GM21423 (cell line): ENCODE measurements around the gene SHANK1.

Experiments used
- ATAC-seq: cut with Tn5 transposase; IDR thresholded peaks from one replicate; pipeline ENCODE4 v1.9.1; 2021; ENCODE audit warnings: mild to moderate bottlenecking, moderate library complexity; ENCODE audit not compliant: unreplicated experiment

SHANK1 gene

GRCh38 chr19:50662651-50663481 is 56.7 kb downstream of the SHANK1 start:
- no peak for ATAC-seq

- no peak for ATAC-seq
Observed at GRCh38 chr19:50661766-50662650, 57.6 kb downstream of the SHANK1 start.

- ATAC-seq: no peak
Observed at GRCh38 chr19:50661023-50661422, 58.6 kb downstream of the SHANK1 start.

GRCh38 chr19:50660088-50660366 is 59.6 kb downstream of the SHANK1 start:
- no peak for ATAC-seq

DNA sequence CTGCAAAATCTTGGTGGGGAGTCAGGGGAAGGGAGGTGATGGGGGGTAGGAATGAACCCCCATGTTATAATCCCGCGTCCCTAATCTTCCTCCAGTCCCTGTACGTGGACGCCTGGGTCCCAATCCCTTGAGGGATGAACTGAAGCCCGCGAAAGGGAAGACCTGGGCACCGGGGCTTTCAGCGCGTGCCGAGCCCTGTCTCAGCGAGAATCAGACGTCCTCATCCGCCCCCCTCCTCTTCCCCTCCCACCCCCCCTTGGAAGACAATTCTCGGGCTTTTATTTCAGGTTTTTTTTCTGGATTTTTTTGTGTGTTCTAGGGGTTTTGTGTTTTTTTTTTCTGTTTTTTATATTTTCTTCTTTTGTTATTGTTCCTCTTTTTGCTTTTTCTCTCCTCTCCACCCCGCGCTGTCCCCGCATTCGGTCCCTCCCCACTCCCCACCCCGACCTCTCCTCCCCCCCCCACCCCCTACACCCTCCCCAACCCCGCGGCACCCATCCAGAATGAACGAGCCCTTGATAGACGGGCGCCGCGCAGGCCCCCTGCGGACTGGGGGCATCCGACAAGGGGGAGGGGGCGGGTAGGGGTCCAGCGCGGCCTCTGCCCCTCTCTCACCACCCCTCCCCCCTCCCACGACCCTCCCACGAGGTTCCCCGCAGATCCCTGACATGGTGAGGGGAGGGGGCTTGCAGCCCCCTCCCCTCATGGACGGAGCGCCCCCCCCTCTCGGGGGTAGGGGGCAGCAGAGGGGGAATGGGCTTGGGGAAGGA is 60.1 kb downstream of the SHANK1 start:
- no peak for ATAC-seq

DNA sequence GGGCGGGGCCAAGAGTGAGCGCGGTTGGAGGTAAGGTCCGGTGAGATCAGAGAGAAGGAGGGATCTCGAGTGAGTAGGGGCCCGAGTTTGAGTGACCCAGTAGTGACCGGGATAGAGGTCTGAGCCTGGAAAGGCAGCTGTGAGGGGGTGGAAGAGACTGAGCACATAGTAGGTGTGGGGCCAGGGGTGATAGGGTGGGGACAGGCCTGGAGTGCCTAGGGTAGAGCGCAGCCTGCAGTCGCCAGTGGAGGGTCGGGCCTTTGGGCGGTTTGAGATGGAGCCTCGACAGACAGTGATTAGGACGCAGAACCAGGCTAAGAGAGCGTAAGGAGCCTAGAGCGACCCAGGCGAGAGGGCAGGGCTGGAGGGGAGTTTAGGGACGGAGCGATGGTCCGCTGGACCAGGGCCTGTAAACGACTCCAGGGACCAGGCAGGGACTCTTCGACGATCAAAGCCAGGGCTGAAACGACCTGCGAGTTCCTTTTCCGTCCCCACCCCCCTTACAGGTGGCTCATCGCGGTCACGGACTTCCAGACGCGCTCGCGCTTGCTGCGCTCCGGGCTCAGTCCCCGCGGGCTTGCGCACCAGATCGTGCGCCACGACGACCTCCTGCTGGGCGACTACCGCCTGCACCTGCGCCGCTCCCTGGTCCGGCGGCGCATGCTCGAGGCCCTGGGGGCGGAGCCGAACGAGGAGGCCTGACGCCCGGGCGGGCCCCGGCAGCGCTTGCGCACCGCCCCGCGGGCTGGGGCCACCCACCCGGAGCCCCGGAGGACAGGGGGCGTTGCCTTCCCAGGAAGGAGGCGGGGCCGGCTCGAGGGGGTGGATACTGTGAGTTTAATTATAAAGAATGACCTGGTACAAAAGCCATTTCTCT is 60.9 kb downstream of the SHANK1 start:
- ATAC-seq: no peak

DNA sequence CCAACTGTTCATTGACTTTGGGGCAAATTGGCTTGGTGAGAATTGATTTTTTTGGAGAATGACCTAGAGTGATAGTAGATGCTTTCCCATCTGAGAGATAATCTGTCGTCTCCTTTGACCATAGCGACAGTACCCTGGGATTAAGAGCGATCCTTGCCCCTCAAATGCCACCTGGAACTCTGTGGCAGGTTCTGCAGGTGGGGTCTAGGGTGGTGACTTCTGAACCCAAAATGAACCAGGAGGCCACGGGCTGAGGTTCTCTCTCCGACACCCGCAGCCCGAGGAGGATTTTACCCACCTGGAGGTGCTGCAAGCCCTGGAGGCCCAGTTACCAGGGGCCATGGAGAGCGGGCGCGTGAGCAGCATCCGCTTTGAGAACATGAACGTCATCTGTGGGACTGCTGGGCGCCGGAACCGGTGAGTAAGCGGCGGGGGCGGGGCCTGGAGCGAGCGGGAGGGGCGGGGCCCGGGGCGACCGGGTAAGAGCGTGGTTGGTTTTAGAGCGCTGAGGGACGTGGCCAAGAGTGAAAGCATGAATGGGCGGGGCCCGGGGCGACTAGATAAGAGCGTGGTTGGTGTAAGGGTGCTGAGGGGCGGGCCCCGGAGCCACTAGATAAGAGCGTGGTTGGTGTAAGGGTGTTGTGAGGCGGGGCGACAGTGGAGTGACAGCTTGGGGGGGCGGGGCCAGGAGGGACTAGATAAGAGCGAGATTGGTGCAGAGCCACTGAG is 61.7 kb downstream of the SHANK1 start:
- no peak for ATAC-seq

DNA sequence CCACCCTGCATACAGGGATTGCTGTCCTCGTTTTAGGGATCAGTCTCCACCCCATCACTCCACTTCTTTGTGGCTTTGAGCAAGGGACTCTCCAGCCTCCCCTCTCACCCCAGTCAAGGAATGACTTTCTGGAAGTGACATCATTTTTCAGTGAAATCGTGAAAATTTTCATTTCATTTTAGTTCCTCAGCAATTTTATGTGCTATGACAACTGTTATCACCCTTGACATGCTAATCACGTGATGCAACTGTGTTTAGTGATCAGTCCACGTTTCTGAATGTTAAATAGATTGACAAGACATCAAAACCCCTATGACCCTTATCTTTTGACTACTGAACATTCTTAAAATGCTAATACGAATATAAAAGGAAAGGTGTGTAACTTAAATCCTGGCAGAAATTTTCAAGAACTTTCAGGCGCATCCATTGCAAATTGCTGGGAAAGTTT is 62.4 kb downstream of the SHANK1 start:
- no peak for ATAC-seq

DNA sequence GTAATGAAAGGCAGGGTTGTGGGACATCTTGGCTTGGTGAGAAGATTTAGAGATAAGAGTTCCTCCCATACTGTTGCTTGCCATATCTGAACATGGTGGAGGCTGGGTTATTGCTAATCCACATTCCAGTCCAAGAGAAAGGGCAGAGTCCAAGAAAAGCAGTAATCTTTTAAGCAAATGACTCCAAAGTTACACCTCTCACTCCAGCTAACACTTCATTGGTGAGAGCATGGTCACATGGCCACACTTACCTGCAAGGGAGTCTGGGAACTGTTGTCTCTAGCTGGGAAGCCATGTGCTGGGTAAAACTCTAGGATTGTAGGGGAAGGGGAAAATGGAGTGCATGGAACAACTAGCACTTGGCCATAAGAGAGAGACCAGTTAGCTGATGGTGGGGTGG is 64.7 kb downstream of the SHANK1 start:
- ATAC-seq: no peak

DNA sequence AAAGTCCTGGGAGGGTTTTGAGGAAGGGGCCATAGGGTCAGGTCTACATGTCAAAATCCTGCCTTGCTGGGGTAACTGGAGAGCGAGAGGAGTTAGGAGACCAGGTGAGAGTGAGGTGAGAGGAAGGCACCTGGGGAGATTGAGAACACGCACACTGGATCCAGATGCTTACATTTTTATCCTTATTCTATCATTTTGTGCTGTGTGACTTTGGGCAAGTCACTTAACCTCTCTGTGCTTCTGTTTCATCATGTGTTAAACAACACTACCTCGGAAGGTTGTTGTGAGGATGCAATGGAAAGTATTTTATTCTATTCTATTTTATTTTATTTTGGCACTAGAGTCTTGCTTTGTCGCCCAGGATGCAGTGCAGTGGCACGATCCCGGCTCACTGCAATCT is 66.9 kb downstream of the SHANK1 start:
- no peak for ATAC-seq

DNA sequence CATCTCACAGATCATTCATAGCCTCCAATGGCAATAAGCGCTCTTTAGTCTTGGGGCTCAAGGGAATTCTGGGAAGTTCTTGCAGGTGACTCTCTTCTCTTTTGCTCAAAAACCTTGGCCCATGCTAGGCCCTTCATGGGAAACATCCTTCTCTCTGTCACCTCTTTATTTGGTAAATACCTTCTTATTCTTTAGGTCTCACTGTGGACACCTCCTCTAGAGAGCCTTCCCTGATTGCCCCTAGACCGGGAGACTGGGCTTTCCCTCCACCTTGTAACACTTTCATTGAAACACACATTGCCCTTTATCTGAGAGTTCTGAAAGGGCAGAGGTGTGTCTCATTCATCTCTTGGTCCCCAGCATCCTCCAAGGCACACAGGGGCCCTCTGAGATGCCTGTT is 68.4 kb downstream of the SHANK1 start:
- ATAC-seq: no peak

GRCh38 chr19:50649433-50650391 is 69.9 kb downstream of the SHANK1 start, which contains the start of gene C19orf81:
Gene C19orf81, plus strand, starts transcription at chr19:50649445. Its CDS starts 0 bp downstream, at chr19:50649445.
- no peak for ATAC-seq

DNA sequence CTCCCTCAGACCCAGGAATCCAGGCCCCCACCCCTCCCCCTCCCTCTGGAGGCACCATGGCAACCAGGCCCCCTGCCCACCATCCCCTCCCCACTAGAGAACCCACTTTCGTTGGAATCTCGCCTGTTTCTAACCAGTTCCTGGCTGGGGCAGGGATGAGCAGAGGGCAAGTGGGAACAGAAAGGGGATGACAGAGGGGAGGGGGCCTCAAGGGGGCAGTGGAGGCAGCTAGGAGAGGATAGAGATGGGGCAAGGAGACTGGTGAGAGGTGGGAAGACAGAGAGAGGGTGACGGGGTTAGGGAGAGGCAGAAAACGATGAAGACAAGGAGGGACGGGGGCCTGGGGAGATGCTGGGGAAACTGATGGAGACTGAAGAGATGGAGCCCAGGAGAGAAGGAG is 70.9 kb downstream of the SHANK1 start:
- ATAC-seq: no peak

GRCh38 chr19:50647879-50648615 is 71.6 kb downstream of the SHANK1 start:
- ATAC-seq: no peak

DNA sequence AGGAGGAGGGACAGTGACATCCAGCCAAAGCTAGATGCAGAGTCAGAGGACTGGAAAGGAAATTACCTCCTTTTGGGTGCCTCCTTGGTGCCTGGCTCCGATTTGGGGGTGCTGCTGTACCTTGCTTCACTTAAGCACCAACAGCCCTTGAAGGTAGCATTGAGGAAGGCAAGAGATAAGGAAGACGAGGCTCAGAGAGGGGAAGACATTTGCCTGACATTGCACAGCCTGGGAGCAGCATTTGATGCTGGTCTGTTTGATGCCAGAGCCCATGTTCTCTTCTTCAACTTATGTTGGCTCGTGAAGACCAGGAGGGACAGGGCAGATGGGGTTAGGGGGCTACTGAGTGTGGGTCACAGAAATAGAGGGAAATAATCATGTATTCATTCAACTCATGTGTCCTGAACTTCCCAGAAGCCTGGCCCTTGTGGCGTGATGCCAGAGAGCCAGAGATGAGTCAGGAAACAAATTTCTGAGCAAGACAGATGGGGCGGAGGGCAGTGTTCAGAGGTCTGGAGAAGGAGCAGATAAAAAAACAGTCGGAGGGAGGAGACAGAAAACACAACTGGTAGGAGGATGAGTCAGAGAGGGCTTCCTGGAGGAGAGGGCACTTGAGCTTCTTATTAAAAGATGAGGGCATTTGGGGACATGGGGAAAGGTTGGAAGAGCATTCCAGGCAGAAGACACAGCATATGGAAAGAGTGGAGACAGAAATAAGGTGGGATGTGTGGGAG is 73.4 kb downstream of the SHANK1 start:
- ATAC-seq: no peak

DNA sequence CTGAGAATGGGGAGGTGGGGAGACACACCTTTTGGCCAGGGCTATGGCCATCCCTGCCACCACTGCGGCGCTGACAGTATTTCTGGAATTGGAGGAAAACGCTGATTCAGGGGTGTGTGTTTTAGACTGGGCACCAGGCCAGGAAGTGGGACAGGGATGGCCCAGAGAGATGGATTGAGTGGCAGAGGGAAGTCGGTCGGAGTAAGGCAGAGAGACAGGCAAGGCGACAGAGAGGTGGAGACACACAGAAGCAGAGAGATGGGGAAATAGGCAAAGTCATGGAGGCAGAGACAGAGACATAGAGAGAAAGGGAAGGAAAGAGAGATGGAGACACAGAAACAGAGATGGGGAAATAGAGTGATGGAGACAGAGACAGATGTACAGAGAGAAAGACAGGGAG is 74.5 kb downstream of the SHANK1 start:
- no peak for ATAC-seq

DNA sequence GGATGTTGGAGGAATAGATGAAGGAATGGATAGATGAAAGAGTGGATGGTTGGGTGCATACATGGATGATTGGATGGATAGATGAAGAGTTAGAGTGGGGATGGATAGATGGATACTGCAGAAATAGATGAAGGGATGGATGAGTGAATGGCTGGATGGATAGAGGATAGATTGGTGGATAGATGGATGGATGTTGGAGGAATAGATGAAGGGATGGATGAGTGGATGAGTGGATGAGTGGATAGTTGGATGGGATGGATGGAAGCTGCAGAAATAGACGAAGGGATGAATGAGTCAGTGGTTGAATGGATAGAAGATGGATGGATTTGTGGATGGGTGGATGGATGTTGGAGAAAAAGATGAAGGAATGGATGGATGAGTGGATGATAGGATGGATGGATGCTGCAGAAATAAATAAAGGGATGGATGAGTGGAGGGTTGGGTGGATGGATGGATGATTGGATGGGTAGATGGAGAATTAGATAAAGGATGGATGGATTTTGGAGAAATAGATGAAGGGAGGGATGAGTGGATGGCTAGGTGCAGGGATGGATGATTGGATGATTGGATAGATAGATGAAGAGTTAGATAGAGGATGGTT is 75.2 kb downstream of the SHANK1 start:
- ATAC-seq: no peak
